ENCODE measurements around the gene MRAP2.

- TF ChIP-seq BACH2 (CRISPR knock-in tag; IDR thresholded peaks at IDR 0.05; ENCODE audit: borderline replicate concordance) (no peak), GLIS3 (CRISPR knock-in tag; IDR thresholded peaks at IDR 0.05) (no peak), ZNF8 (CRISPR knock-in tag; IDR thresholded peaks at IDR 0.05) (no peak), ARNTL (CRISPR knock-in tag; IDR thresholded peaks at IDR 0.05; ENCODE audit: borderline replicate concordance, low read depth) (no peak), PATZ1 (CRISPR knock-in tag; IDR thresholded peaks at IDR 0.05; ENCODE audit: borderline replicate concordance) (no peak), ZNF565 (CRISPR knock-in tag; conservative IDR thresholded peaks at IDR 0.05; ENCODE audit: low read depth) (no peak), ZC3H10 (CRISPR knock-in tag; IDR thresholded peaks at IDR 0.05) (no peak), RARB (CRISPR knock-in tag; IDR thresholded peaks at IDR 0.05) (no peak), CREB5 (CRISPR knock-in tag; IDR thresholded peaks at IDR 0.05; ENCODE audit: low read depth) (no peak), OSR1 (CRISPR knock-in tag; IDR thresholded peaks at IDR 0.05) (no peak), POU6F1 (CRISPR knock-in tag; IDR thresholded peaks at IDR 0.05; ENCODE audit: borderline replicate concordance, low read depth) (no peak)
Observed at GRCh38 chr6:84018453-84019061, 15.0 kb upstream of the MRAP2 start.

All from SK-N-SH treated with all-trans-retinoic acid at 6 μM for 48 hours (cell line).